ENCODE results near the gene RPL10.

Gene RPL10

DNA sequence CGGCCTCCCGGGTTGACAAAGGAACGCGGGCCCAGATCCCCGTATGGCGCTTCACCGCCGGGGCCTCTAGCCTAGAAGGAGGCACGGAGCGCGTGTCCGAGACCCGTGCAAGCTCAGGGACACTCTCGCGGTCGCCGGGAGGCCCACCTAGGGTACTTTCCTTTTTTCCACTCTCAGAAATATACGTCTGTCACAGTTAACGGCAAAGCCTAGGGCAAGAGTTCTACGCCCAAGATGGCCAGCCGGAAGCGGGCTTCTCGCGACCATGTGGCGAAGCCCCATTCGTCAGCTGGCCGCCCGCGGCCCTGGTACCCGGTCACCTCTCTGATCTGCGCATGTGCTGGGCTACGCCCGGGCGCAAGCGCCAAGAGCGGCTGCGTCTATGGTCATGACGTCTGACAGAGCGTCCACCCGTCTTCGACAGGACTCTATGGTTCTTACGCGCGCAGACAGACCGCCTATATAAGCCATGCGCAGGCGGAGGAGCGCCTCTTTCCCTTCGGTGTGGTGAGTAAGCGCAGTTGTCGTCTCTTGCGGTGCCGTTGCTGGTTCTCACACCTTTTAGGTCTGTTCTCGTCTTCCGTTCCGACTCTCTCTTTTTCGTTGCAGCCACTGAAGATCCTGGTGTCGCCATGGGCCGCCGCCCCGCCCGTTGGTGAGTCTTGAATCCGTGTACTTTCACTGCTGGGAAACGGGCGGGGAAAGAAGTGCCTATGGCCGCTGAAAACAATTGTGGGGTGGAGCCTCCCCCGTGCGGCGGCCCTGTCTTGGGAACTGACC lies at the start of gene RPL10:
Gene RPL10, plus strand, starts transcription at position 490 of the 780 bp plus-strand sequence. Its CDS starts 143 bp downstream, at position 633.
- DNase-seq (ENCODE audit: low read depth) = peak; percentile 96

GRCh38 chrX:154348646-154349358 lies 49.4 kb upstream of the RPL10 start:
- no peak for DNase-seq (ENCODE audit: low read depth)

DNA sequence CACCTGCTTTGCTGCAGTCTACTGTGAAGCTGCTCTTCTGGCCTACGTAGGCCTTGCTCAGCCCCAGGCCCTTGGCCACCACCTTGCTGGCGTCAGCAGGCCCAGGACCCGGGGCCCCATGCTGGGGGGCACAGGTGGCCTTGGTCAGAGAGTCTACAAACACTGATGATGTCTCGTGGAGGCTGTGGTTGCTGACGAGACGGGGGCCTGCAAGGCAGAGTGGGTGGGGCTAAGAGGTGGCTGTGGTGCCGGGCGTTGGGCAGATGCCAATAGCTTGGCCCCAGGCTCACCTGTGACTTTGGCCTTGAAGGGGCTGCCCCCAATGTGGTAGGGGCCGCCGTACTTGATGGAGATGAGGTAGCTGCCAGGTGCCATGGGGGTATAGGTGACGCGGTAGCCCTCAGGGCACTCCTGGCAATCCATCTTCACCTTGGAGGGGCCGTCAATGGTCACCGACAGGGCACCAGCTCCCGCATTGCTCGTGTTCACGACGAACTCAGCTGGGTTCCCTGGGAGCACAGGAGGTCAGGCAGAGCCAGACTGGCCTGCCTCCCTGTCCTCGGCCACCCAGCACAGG lies 48.7 kb upstream of the RPL10 start:
- no peak for DNase-seq (ENCODE audit: low read depth)

DNA sequence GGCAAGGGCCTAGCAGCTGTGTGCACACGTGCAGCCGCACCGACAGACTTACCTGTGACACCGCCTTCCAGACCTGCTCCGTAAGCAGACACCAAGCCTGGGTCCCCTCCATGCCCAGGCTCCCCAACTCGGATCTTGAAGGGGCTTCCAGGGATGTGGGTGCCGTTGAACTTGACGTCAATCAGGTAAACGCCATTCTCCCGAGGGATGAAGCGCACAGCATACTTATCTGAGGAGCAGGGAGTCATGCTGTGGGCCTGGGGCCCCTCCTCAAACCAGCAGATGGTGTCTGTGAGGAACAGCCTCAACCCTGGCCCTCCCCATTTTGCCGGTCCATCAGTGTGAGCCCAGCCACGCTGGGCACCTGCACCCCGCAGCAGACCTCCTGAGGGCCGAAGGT lies 48.2 kb upstream of the RPL10 start:
- DNase-seq (ENCODE audit: low read depth) = no peak

DNA sequence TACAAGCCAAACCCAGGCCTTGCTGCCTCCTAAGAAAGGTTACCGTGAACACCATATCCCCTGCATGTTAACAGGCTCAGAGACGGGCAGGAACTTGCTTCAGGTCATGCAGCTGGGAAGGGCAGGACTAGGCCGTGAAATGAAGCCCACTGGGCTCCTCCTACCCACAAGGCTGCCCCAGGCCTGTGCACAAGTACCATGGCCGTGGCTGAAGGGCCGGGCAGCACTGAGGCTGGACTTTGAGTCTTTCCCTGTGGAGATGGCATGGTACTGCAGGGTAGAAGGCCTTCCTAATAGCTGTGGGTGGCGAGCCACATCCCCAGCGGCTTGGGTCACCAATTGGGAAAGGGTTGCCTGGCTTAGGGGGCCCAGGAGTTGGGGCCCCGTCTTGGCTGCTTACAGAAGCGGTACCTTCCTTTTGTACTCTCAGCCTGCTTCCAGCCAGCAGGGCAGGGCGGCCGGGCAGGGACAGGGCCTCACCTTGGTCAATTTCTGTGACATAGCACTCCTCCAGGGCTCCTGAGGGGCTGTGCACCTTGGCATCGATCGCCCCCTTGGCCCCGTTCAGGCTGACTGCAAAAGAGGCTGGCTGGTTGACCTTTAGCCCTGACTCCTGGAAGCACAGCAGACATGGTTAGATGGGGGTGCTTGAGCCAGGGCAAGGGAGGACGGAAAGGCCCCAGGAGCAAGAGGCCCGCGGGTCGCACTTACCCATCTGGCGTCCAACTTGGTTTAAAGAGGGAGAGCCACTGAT lies 47.6 kb upstream of the RPL10 start:
- DNase-seq (ENCODE audit: low read depth) = no peak

DNA sequence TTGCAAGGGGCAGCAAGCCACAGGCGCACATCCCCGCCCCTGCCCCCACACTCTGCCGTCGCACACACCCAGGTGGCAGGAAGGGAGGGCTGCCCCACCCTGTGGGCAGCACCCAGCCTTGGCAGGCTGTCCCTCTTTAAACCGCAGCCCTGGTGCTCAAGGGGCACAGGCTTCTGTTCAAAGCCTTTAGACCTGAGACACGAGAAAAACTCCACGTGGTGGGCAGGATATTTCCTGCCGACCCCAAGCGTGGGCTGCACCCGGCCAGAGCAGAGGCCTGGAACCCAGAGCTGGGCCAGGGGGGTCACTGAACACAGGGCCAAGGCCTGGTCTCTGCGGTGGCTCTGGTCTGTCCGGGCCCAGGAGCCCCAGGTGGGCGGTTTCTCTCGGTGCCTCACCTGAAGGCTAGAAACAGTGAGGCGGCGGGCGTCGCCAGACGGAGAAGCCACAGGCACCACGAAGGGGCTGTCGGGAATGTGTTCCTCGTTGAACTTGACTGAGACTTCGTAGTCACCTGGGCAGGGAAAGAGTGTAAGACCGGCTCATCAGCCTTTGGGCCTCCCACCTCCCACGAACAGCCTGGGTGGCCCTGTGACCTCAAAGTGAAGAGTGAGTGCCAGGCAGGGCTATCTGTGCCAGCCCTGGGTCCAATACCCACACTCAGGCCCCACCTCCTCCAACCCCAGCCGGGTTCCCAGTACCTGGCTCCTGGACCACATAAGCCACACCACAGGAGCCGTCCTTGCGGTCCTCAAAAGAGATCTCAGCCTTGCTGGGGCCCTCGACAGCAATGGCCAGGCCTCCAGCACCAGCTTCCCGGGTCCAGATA lies 46.8 kb upstream of the RPL10 start:
- DNase-seq (ENCODE audit: low read depth) = no peak

DNA sequence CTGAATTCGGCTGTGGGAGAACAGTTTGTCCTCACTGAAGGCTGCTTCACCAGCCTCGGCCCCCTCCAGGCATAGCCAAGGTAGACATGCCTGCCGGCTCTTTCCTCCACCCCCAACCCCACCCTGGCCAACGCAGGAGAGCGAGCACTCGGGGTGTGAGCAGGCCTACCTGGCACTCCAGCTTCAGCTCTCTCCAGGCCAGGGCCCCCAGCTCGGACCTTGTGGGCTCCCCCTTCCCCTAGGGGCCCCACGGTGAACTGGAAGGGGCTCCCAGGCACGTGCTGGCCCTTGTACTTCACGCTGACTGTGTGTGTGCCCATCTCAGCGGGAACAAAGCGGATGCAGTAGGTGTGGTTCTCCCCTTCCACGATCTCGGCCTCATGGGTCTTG lies 46.2 kb upstream of the RPL10 start:
- no peak for DNase-seq (ENCODE audit: low read depth)

- DNase-seq (ENCODE audit: low read depth) = no peak
Measured at GRCh38 chrX:154352466-154352865, 45.7 kb upstream of the RPL10 start.

GRCh38 chrX:154353172-154353843 lies 44.9 kb upstream of the RPL10 start:
- DNase-seq (ENCODE audit: low read depth) = no peak

- no peak for DNase-seq (ENCODE audit: low read depth)
Measured at GRCh38 chrX:154354013-154354412, 44.2 kb upstream of the RPL10 start.

DNA sequence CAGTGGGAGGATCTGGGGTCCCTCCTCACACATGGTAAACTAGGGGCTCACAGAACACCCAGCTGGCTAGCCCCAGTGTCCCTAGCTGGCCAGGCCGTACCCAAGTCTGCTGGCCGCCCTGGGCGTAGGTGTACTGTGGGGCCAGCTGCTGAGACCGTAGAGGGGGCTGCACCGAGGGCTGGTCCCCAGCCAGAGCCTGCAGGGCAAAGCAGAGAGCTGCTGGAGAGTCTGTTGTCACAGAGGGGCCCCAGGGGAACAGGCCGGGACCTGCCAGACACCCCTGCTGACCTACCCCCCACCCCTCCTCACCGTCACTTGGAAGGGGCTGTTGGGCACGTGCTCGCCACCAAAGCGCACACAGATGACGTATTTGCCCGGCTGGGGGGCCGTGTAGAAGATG lies 43.7 kb upstream of the RPL10 start:
- no peak for DNase-seq (ENCODE audit: low read depth)

- DNase-seq (ENCODE audit: low read depth) = no peak
Measured at GRCh38 chrX:154355094-154355775, 42.9 kb upstream of the RPL10 start.

GRCh38 chrX:154355776-154356140 lies 42.4 kb upstream of the RPL10 start:
- DNase-seq (ENCODE audit: low read depth) = no peak

DNA sequence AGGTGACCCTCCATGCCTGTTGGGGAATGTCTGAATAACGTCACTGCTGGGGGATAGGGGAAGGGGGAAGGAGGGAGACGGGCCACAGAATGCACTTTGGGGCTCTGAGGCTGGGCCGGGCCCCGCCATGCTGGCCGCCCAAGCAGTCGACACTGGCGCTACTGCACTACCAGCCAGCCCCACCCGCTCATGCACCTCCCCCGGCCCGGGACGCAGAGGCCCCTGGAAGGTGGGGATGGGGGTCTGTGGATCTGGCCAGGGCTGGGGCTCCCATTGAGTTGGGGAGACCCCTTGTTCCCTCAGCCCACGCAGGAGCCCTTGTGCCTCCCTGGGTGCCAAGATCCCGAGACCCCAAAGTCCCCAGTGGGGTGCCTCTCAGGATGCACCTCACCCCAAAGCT lies 41.6 kb upstream of the RPL10 start:
- DNase-seq (ENCODE audit: low read depth) = no peak

GRCh38 chrX:154357205-154357604 lies 41.0 kb upstream of the RPL10 start:
- no peak for DNase-seq (ENCODE audit: low read depth)

DNA sequence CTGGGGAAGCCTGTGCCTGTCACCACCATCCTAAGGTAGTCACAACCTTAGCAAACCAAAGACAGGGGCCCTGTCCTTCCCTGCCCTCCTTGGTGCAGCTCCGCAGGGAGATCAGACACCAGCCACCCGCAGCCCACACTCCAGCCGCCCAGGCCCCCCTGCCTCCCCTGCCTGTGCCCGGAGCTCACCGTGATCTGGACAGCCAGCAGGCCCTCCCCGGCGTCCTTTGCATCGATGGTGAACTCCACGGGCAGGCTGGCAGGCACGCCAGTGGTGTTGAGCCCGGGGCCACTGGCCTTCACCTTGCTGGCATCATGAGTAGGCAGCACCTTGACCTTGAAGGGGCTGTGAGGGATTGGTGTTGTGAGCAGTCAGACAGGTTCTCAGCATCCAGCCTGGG lies 40.2 kb upstream of the RPL10 start:
- no peak for DNase-seq (ENCODE audit: low read depth)

- no peak for DNase-seq (ENCODE audit: low read depth)
Measured at GRCh38 chrX:154358829-154359228, 39.3 kb upstream of the RPL10 start.

GRCh38 chrX:154359362-154360154 lies 38.6 kb upstream of the RPL10 start:
- DNase-seq (ENCODE audit: low read depth) = no peak

DNA sequence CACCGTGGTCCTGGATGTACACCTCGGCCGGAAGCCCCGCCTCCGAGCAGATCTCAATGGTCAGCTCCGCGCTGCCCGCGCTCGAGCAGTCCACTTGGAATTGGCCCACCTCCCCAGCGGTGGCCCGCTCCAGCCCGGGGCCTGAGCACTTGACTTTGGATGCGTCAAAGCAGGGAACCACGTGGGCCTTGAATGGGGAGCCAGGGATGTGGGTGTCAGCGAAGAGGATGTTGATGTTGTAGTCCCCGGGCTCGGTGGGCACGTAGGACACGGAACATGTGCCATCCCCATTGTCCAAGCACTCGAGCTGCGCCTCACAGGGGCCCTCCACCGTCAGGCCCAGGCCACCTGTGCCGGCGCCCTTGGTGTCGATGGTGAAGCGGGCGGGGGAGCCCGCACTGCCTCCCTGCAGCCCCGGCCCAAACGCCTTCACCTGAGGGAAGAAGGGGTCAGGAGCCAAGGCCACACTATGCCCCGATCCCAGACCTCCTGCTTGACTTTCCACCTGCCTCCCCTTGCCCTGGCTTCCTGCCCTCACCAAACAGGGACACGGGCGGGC lies 37.9 kb upstream of the RPL10 start:
- no peak for DNase-seq (ENCODE audit: low read depth)
